Neutrophil (primary cell): ENCODE data around the gene RPS4Y1.

Source experiments
- H3K27ac ChIP-seq: fragments of 200-600 bp; sonication (generic); 2 replicates; pipeline ENCODE4 v1.5.1; 2016; ENCODE audit warnings: mild to moderate bottlenecking, moderate library complexity
- H3K27me3 ChIP-seq: fragments of 200-600 bp; sonication (generic); 2 replicates; pipeline ENCODE4 v1.6.0; 2016; ENCODE audit warnings: mild to moderate bottlenecking
- H3K36me3 ChIP-seq: fragments of 200-600 bp; sonication (generic); 2 replicates; pipeline ENCODE4 v1.5.1; 2017
- H3K4me1 ChIP-seq, 2 experiments: fragments of 200-600 bp in 1 of 2; sonication (generic) in 1 of 2; 1 replicate in 1 of 2; 2 replicates in 1 of 2; pipeline versions ENCODE4 v1.5.1 to v1.6.1; 2013 to 2016; ENCODE audit warnings: low read depth in 1 of 2, low read length in 1 of 2, mild to moderate bottlenecking in 1 of 2, moderate library complexity in 1 of 2; ENCODE audit not compliant: control insufficient read depth in 1 of 2, insufficient read depth in 1 of 2
- H3K4me3 ChIP-seq, 2 experiments: fragments of 200-600 bp in 1 of 2; sonication (generic) in 1 of 2; 1 replicate in 1 of 2; 2 replicates in 1 of 2; pipeline ENCODE4 v1.5.1; 2013 to 2016; ENCODE audit warnings: low read depth in 1 of 2, low read length in 1 of 2, mild to moderate bottlenecking in 1 of 2, moderate library complexity in 1 of 2
- H3K9me3 ChIP-seq: fragments of 200-600 bp; sonication (generic); 2 replicates; pipeline ENCODE4 v1.5.1; 2016
- TF ChIP-seq, protein P1 (sequence below): fragments of 200-600 bp; sonication (generic); IDR thresholded peaks from 2 replicates; pipeline ENCODE4 v1.5.1; 2016; ENCODE audit warnings: antibody characterized with exemption

Gene RPS4Y1

DNA sequence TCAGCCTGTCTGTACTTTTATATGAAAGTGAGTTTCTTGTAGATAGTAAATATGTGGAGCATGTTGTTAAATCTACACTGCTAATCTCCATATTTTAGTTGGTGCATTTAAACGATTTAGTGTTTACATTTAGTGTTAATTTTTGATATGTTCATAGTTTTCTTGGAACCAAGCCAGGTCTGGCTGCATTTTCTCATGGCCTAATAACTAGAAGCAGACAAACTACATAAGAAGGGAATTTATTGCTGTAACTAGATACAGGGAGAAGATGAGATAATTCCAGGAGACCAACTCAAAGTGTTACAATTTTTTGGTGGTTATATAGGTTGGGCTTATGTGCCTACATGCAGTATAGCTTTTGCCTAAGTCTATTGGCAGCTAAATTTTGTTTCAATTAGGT, 32.8 kb downstream of the RPS4Y1 start:
- no peak overlapping the region for H3K27ac ChIP-seq
- TF ChIP-seq, protein P1, sequence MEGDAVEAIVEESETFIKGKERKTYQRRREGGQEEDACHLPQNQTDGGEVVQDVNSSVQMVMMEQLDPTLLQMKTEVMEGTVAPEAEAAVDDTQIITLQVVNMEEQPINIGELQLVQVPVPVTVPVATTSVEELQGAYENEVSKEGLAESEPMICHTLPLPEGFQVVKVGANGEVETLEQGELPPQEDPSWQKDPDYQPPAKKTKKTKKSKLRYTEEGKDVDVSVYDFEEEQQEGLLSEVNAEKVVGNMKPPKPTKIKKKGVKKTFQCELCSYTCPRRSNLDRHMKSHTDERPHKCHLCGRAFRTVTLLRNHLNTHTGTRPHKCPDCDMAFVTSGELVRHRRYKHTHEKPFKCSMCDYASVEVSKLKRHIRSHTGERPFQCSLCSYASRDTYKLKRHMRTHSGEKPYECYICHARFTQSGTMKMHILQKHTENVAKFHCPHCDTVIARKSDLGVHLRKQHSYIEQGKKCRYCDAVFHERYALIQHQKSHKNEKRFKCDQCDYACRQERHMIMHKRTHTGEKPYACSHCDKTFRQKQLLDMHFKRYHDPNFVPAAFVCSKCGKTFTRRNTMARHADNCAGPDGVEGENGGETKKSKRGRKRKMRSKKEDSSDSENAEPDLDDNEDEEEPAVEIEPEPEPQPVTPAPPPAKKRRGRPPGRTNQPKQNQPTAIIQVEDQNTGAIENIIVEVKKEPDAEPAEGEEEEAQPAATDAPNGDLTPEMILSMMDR: no peak
- H3K4me1 ChIP-seq: no peaks in the 10 kb centered on the region
- H3K9me3 ChIP-seq: no peaks in the 10 kb centered on the region
- no peaks in the 10 kb centered on the region for H3K27me3 ChIP-seq
- H3K4me3 ChIP-seq: no peak overlapping the region
- no peaks in the 10 kb centered on the region for H3K36me3 ChIP-seq

- Histone ChIP-seq H3K27ac (no peak overlapping the region), H3K9me3 (no peaks in the 10 kb centered on the region), H3K4me1 (no peaks in the 10 kb centered on the region), H3K36me3 (no peaks in the 10 kb centered on the region), H3K27me3 (no peaks in the 10 kb centered on the region), H3K4me3 (no peak overlapping the region)
- TF ChIP-seq, protein P1: no peak
Measured at GRCh38 chrY:2883561-2883960, 42.2 kb downstream of the RPS4Y1 start.

DNA sequence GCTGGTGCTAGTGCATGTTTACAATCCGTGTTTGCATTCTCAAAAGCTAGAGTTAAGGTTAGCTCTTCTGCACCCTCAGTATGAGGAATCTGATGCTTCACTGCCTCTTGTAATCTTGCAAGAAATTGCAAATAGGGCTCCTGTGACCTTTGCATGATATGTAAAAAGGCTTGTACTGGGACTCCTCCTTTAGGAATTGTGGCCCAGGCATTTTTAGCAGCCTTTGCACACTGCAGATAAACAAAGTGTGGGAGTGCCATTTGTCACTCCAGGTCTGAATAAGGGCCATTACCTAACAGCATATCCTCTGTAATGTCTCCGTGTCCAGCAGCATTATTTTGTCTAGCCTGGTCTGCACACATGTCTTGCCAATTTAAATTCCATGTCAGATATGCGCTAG, 44.5 kb downstream of the RPS4Y1 start:
- no peaks in the 10 kb centered on the region for H3K4me1 ChIP-seq
- no peak overlapping the region for H3K4me3 ChIP-seq
- TF ChIP-seq, protein P1: no peak
- H3K27me3 ChIP-seq: no peaks in the 10 kb centered on the region
- H3K9me3 ChIP-seq: no peaks in the 10 kb centered on the region
- H3K27ac ChIP-seq: no peak overlapping the region
- no peaks in the 10 kb centered on the region for H3K36me3 ChIP-seq

DNA sequence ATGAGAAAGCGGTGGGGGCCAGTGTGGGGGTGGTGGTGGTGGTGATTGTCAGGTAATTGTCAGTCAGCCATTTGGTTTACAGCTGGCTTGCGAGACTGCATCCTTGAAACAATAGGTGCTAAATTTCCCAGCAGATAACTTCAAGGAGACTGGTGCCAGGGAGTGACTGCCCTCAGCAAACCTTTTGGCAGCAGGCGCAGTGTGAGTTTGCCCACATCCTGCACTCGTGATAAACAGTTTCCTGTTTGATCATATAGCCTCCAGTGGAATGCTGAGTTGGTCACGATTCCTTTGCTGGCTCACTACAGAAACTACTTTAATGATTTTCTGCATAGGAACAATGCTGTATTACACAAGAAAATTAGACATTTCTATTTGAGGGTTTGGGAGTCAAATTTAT, 46.0 kb downstream of the RPS4Y1 start:
- H3K27ac ChIP-seq: no peak overlapping the region
- TF ChIP-seq, protein P1: no peak
- no peaks in the 10 kb centered on the region for H3K9me3 ChIP-seq
- no peaks in the 10 kb centered on the region for H3K27me3 ChIP-seq
- H3K36me3 ChIP-seq: no peaks in the 10 kb centered on the region
- H3K4me3 ChIP-seq: no peak overlapping the region
- no peaks in the 10 kb centered on the region for H3K4me1 ChIP-seq

DNA sequence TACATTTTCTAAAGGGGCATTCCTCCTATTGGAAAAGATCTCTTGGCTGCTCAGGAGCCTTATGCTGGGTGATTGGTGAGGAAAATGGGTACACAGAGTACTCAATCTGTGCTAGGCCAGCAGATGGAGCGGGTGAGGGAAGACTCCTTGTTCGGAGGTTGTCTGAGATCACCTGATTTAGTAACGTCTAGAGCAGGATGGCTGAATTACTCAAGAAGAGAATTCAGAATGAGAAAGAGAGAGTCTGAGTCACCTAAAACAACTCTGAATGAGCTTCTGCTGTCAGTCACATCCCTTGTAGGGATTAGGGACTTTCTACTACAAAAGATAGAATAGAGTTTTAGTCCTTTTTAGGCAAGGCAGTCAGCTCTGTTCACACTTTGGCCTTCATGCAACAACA, 46.6 kb downstream of the RPS4Y1 start:
- Histone ChIP-seq H3K36me3 (no peaks in the 10 kb centered on the region), H3K9me3 (no peaks in the 10 kb centered on the region), H3K4me3 (no peak overlapping the region), H3K27me3 (no peaks in the 10 kb centered on the region), H3K4me1 (no peaks in the 10 kb centered on the region), H3K27ac (no peak overlapping the region)
- TF ChIP-seq, protein P1: no peak

DNA sequence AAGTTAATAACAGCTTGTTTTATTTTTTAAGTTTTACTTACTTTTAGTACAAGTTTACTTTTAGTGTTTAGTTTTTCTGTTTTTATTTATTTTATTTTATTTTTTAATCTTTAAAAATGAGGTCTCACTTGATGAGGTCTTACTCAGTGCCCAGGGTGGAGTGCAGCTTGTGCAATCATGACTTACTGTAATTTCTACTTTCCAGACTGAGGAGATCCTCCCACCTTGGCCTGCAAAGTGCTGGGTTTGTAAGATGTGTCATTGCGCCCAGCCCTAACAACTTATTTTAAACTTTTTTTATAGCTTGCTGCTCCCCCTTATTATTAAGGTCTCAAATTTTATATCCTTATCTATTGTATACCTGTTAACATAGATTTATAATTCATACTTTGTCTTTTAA, 52.1 kb downstream of the RPS4Y1 start:
- Histone ChIP-seq H3K9me3 (no peaks in the 10 kb centered on the region), H3K4me1 (no peaks in the 10 kb centered on the region), H3K4me3 (no peak overlapping the region), H3K36me3 (no peaks in the 10 kb centered on the region), H3K27ac (no peak overlapping the region), H3K27me3 (no peaks in the 10 kb centered on the region)
- TF ChIP-seq, protein P1: no peak
